Retinal pigment epithelial cell (primary cell): ENCODE data around the gene PADI1.

Source experiments
- DNase-seq: peaks from one replicate; pipeline ENCODE4 v3.0.0-alpha.2; 2010; ENCODE audit warnings: low read depth
- H3K4me3 ChIP-seq: 2 replicates; pipeline ENCODE4 v1.5.1; 2011; ENCODE audit warnings: mild to moderate bottlenecking, low read length, control low read depth, moderate library complexity
- CTCF ChIP-seq: conservative IDR thresholded peaks from 2 replicates; pipeline ENCODE4 v1.5.1; 2011; ENCODE audit warnings: low read depth, low read length, control low read depth, inconsistent platforms

Gene PADI1

GRCh38 chr1:17168091-17168876 is 36.6 kb upstream of the PADI1 start:
- H3K4me3 ChIP-seq = no peak overlapping the region
- no peak for DNase-seq
- no peak for TF ChIP-seq CTCF

GRCh38 chr1:17170571-17170970 is 34.4 kb upstream of the PADI1 start:
- DNase-seq = no peak
- H3K4me3 ChIP-seq = no peak overlapping the region
- TF ChIP-seq CTCF = no peak

- no peak for DNase-seq
- H3K4me3 ChIP-seq = no peak overlapping the region
- TF ChIP-seq CTCF = no peak
These were observed 31.7 kb upstream of the PADI1 start for GRCh38 chr1:17173217-17173616.

GRCh38 chr1:17176306-17177061 is 28.4 kb upstream of the PADI1 start:
- no peak for TF ChIP-seq CTCF
- DNase-seq = no peak
- H3K4me3 ChIP-seq = no peak overlapping the region

- no peak overlapping the region for H3K4me3 ChIP-seq
- no peak for TF ChIP-seq CTCF
- DNase-seq = no peak
These were observed 27.3 kb upstream of the PADI1 start for GRCh38 chr1:17177651-17178050.

GRCh38 chr1:17181781-17182464 is 23.0 kb upstream of the PADI1 start:
- TF ChIP-seq CTCF = no peak
- DNase-seq = no peak
- no peak overlapping the region for H3K4me3 ChIP-seq
